Measurements from ENCODE around the gene NAA10.

The NAA10 gene

DNA sequence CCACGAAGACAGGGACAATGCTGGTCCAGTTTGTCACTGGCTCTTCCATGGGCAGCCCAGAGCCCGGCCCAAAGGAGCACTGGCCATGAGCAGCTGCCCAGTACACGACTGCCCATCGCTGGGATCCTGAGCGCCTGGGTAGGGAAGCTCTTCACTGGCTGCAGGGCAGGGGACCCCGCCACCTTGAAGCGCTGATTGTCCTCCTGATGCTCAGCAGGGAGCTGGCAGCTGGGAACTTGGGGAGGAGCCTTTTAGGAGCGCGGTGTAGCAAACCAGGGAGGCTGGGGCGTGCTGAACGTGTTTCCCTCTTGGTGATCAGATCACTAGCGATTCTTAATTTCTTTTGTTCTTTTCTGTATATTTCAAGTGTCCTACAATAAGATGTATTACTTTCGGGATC, 50.7 kb downstream of the NAA10 start:
- peaks cover 27% of the 10 kb centered on the region for H3K4me1 Mint-ChIP-seq
- H3K9me3 Mint-ChIP-seq = no peaks in the 10 kb centered on the region
- peaks cover 5% of the 10 kb centered on the region for H3K27me3 Mint-ChIP-seq
- no peaks in the 10 kb centered on the region for H3K36me3 Mint-ChIP-seq
- H3K4me3 Mint-ChIP-seq = no peak overlapping the region
- H3K27ac Mint-ChIP-seq = no peak overlapping the region
- ATAC-seq = no peak

DNA sequence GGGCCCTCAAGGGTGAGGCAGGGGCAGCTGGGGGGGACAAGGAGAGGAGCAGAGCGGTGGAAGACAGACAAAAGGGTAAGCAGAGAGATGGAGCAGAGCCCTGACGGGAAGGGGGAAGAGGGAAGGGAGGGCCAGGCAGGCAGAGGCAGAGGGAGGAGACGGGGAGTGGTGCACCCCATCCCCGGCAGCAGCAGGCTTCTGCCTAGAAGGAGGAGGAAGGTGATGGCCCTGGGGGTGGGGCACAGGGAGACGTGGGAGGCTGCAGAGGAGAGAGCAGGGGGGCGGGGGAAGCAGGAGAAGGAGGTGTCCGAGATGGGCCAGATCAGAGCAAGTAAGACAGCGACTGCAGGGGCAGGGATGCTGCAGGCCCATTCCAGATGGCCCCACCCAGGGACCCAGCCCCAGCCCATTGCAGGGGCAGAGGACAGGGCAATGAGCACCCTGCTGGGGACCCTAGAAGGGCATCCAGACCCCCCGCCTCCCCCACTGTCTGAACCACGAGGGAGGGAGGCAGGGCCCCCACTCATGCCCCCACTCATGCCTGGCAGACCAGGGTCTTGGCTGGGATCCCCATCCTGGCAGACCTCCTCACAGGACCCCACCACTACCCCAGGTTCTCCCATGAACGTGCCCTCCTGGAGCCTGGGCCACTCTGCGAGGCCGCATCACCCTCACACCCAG, 51.5 kb downstream of the NAA10 start:
- H3K9me3 Mint-ChIP-seq = no peaks in the 10 kb centered on the region
- H3K27me3 Mint-ChIP-seq = peaks cover 13% of the 10 kb centered on the region
- H3K4me3 Mint-ChIP-seq = no peak overlapping the region
- no peaks in the 10 kb centered on the region for H3K36me3 Mint-ChIP-seq
- H3K4me1 Mint-ChIP-seq = peaks cover 32% of the 10 kb centered on the region
- ATAC-seq = no peak
- H3K27ac Mint-ChIP-seq = no peak overlapping the region

DNA sequence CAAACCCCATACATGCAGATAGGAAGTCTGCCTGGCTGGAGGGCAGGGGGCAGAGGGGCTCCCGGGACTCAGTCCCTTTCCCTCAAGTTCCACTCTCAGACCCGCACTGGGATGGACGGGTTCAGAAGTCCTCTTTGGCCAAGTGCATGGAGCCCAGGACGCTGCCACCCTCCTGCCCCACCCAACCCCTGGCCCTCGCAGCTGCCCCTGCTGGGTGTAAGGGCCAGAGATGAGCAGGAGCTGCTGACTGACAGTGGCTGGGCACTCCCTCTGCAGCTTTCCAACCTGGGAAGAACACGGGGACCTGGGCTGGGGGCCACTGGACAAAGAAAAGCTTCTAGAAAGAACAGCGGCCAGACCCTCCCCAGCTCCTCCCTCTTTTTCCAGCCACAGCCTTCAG, 52.3 kb downstream of the NAA10 start:
- peaks cover 17% of the 10 kb centered on the region for H3K27me3 Mint-ChIP-seq
- H3K27ac Mint-ChIP-seq = no peak overlapping the region
- no peaks in the 10 kb centered on the region for H3K36me3 Mint-ChIP-seq
- H3K9me3 Mint-ChIP-seq = no peaks in the 10 kb centered on the region
- H3K4me1 Mint-ChIP-seq = peaks cover 29% of the 10 kb centered on the region
- H3K4me3 Mint-ChIP-seq = no peak overlapping the region
- no peak for ATAC-seq

DNA sequence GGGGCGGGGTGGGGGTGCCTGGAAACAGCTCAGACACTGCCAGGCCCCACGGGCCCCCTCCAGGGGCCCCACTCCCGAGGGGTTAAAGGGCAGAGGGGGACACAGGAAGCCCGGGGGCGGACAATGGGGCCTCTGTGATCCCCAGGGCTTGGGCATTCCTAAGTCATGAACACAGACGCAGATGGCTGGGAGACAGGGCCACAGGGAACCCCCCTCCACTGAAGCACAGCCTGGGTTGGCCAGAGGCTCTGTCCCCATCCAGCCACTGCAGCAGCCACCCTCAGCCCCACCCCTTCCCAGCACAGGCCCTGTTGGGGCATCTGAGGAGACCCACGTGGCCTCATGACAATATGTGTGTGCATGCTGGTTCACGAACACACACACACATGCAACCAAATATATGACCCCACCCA, 52.7 kb downstream of the NAA10 start:
- Mint-ChIP-seq H3K27ac (no peak overlapping the region), H3K27me3 (peaks cover 17% of the 10 kb centered on the region), H3K4me3 (no peak overlapping the region), H3K36me3 (no peaks in the 10 kb centered on the region), H3K9me3 (no peaks in the 10 kb centered on the region), H3K4me1 (peaks cover 27% of the 10 kb centered on the region)
- no peak for ATAC-seq

DNA sequence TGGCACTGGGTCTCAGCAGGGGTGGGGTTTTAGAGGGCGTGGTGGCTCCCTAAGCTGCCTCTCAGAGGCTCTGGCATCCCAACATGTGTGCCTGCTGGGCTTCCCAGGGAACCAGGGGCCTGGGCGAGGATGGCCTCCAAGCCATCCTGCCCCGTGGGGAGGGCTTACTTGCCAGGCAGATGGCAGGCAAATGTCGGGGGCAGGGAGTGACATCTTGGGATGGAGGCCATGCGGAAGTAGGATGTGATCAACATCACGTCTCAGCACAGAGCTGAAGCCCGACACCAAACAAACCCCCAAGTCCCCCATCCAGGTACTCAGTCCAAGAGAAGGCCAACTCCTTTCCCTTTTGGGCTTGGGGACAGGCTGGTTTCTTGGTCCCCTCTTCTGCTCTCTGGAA, 53.6 kb downstream of the NAA10 start:
- Mint-ChIP-seq H3K36me3 (no peaks in the 10 kb centered on the region), H3K4me3 (no peak overlapping the region), H3K27ac (no peak overlapping the region), H3K4me1 (peaks cover 27% of the 10 kb centered on the region), H3K27me3 (peaks cover 21% of the 10 kb centered on the region), H3K9me3 (no peaks in the 10 kb centered on the region)
- ATAC-seq = no peak

DNA sequence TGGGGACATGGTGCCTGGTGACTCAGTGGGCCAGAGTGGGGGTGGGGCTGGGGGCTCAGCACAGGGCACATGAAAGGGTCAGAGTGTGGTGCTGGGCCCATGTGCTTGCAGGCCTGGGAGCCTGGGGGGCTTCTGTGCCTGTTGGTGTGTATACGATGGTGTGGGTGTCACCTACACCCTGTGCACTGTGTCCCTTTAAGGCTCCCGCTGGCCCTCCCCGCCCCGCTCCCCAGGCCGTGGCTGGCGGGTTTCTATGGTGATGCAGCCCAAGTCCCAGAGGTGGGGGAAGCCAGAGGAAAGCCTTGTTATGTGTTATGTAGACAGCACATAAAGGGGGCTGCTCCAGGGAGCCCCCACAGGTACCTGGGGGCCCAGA, 54.4 kb downstream of the NAA10 start:
- Mint-ChIP-seq H3K27ac (no peak overlapping the region), H3K4me3 (no peak overlapping the region), H3K9me3 (no peaks in the 10 kb centered on the region), H3K36me3 (no peaks in the 10 kb centered on the region), H3K27me3 (peaks cover 27% of the 10 kb centered on the region), H3K4me1 (peaks cover 27% of the 10 kb centered on the region)
- no peak for ATAC-seq

DNA sequence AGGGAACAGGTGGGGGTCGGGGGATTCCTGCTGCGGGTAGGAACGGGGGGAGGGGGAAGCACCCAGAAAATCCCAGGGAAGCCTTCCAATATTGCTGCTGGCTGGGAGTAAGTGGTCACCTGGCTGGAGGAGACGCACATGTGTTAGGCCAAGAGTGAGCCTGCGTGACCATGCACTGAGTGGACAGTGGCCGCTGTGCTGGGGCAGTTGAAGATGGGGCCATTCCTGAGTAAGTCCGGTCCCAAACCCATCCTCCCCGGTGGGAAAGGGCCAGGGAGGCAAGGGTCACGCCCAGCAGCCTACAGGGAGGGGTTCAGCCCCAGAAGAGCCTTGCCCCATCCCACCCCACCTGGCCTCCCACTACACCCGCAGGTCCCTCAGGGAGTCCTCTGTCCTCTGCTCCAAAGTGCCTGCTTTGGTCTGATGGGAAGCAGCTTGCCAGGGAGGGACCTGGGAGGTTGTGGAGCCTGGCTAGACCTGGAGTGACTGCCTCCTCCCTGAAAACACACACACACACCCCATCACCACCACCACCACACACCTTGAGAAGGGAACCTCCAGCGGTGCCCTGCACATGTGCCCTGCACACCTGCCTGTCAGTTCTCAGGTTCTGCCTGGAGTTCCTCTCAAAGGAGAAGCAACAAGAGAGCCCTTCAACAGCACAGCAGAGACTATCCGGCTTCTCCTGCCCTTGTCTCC, 54.9 kb downstream of the NAA10 start:
- Mint-ChIP-seq H3K4me1 (peaks cover 30% of the 10 kb centered on the region), H3K9me3 (no peaks in the 10 kb centered on the region), H3K27me3 (peaks cover 27% of the 10 kb centered on the region), H3K27ac (no peak overlapping the region), H3K4me3 (no peak overlapping the region), H3K36me3 (peaks cover 3% of the 10 kb centered on the region)
- ATAC-seq = no peak

Measured in stimulated activated memory B cell treated with anti-CD40 and anti-IgM and Interleukin-4, amounts not matched to agents 10 μg/mL and 1 μg/mL and 100 μg/mL, for 72 hours (primary cell).